AG10803 (cell line): ENCODE results near the gene A2ML1.

ENCODE experiments used
- DNase-seq: peaks from one replicate; pipeline ENCODE4 v3.0.0; 2010; ENCODE audit warnings: low read depth
- H3K4me3 ChIP-seq: 2 replicates; pipeline ENCODE4 v1.5.1; 2011; ENCODE audit warnings: mild to moderate bottlenecking, low read length, control low read depth
- CTCF ChIP-seq: conservative IDR thresholded peaks from 2 replicates; pipeline ENCODE4 v1.5.1; 2011; ENCODE audit warnings: mild to moderate bottlenecking, low read length, control low read depth, inconsistent platforms

Gene A2ML1

GRCh38 chr12:8922544-8922943, 100.1 kb downstream of the A2ML1 start:
- no peak for TF ChIP-seq CTCF

More at GRCh38 chr12:8922544-8922943, 100.1 kb downstream of the A2ML1 start:
- H3K4me3 ChIP-seq: no peak overlapping the region
- no peak for DNase-seq
